OCI-LY1 (cell line): Measurements from ENCODE around the gene LIPT2.

Experiments
- H2AFZ ChIP-seq: fragments of 200-600 bp; sonication (generic), shearing (Covaris generic); 2 replicates; pipeline ENCODE4 v1.6.0; 2014; ENCODE audit warnings: antibody characterized with exemption, mild to moderate bottlenecking, low read length
- H3F3A ChIP-seq: fragments of 200-600 bp; sonication (generic), shearing (Covaris generic); 2 replicates; pipeline ENCODE4 v1.6.0; 2014; ENCODE audit warnings: mild to moderate bottlenecking, antibody characterized with exemption, low read length, moderate library complexity; ENCODE audit not compliant: insufficient read depth
- H3K27ac ChIP-seq: fragments of 200-600 bp; sonication (generic); 2 replicates; pipeline ENCODE4 v1.5.1; 2014; ENCODE audit warnings: low read length, mixed run types, mild to moderate bottlenecking, low read depth; ENCODE audit not compliant: poor library complexity, severe bottlenecking
- H3K27me3 ChIP-seq: fragments of 200-600 bp; sonication (generic); 2 replicates; pipeline ENCODE4 v1.6.0; 2014; ENCODE audit warnings: antibody characterized with exemption, mild to moderate bottlenecking, low read length, moderate library complexity; ENCODE audit not compliant: insufficient read depth
- H3K36me3 ChIP-seq: fragments of 200-600 bp; sonication (generic); 2 replicates; pipeline ENCODE4 v1.6.1; 2014; ENCODE audit warnings: mild to moderate bottlenecking, antibody characterized with exemption, low read length, moderate library complexity, mixed read lengths; ENCODE audit not compliant: insufficient read depth
- H3K4me1 ChIP-seq: fragments of 200-600 bp; sonication (generic); 2 replicates; pipeline ENCODE4 v1.5.1; 2014; ENCODE audit warnings: mild to moderate bottlenecking, low read length, moderate library complexity; ENCODE audit not compliant: insufficient read depth, severe bottlenecking
- H3K4me2 ChIP-seq: fragments of 200-600 bp; sonication (generic), shearing (Covaris generic); 2 replicates; pipeline ENCODE4 v1.6.1; 2014; ENCODE audit warnings: low read length
- H3K4me3 ChIP-seq: fragments of 200-600 bp; sonication (generic); 2 replicates; pipeline ENCODE4 v1.5.1; 2014; ENCODE audit warnings: low read length, low read depth, mild to moderate bottlenecking, mixed read lengths; ENCODE audit not compliant: poor library complexity, severe bottlenecking
- H3K79me2 ChIP-seq: fragments of 200-600 bp; shearing (Covaris generic); 2 replicates; pipeline ENCODE4 v1.6.1; 2016; ENCODE audit warnings: mixed run types, low read length, mixed read lengths; ENCODE audit not compliant: insufficient read depth
- H3K9ac ChIP-seq: fragments of 200-600 bp; sonication (generic), shearing (Covaris generic); 2 replicates; pipeline ENCODE4 v1.6.1; 2014; ENCODE audit warnings: mild to moderate bottlenecking, low read length, mixed read lengths
- H3K9me2 ChIP-seq: fragments of 200-600 bp; sonication (generic), shearing (Covaris generic); 2 replicates; pipeline ENCODE4 v1.6.1; 2014; ENCODE audit warnings: low read depth, mild to moderate bottlenecking, low read length, mixed read lengths
- H3K9me3 ChIP-seq: fragments of 200-600 bp; shearing (Covaris generic); 2 replicates; pipeline ENCODE4 v1.6.1; 2014; ENCODE audit warnings: low read length, mixed read lengths
- H4K20me1 ChIP-seq: fragments of 200-600 bp; sonication (generic), shearing (Covaris generic); 2 replicates; pipeline ENCODE4 v1.6.0; 2016; ENCODE audit warnings: mild to moderate bottlenecking, low read length; ENCODE audit not compliant: insufficient read depth
- CTCF ChIP-seq: fragments of 200-600 bp; sonication (generic), shearing (Covaris generic); IDR thresholded peaks from 2 replicates; pipeline ENCODE4 v1.5.1; 2017; ENCODE audit warnings: mild to moderate bottlenecking, antibody characterized with exemption, low read length, moderate library complexity, mixed read lengths
- EZH2 ChIP-seq: fragments of 200-600 bp; sonication (generic), shearing (Covaris generic); IDR thresholded peaks from 2 replicates; pipeline ENCODE4 v1.8.0; 2017; ENCODE audit warnings: borderline replicate concordance, mixed run types, mild to moderate bottlenecking, antibody characterized with exemption, low read length, moderate library complexity, mixed read lengths

The LIPT2 gene

DNA sequence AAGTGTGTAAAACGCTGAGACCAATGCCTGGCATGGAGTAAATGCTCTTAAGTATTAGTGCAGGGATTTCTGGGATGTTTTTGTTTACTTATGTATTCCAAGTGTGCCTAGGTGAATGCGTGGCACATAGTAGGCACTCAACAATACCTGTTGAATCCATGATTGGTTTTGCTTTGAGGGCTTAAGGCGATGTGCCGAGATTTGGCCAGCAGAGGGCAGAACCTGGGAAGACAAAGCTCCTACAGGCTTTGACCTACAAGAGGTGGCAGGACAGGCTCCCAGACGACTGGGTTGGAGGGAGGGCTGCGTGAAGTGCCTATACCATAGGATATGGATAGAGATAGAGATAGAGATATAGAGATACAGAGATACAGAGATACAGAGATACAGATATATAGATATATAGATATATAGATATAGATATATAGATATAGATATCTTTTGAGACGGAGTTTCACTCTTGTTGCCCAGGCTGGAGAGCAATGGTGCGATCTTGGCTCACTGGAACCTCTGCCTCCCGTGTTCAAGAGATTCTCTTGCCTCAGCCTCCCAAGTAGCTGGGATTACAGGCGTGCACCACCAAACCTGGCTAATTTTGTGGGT, 40.0 kb downstream of the LIPT2 start:
- no peak overlapping the region for H2AFZ ChIP-seq

DNA sequence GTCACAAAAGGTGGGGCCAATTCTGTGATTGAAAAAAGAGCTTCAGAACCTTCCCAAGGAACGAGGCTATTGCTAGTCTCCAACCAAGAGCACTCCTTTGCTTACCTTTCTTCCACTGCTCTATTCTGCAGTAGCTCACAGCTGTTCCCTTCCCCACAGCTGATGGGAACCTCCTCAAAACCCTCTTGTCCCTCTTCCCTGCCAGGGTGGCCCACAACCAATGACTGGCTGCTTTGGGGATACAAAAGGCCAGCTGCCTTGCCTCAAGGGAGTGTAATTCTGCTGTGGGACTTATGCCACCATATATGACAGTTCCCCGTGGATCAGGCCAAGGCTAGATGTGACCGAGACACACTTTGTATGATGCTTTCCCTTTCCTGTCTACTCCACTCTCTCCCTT, 41.2 kb downstream of the LIPT2 start:
- no peaks in the 10 kb centered on the region for H3K27me3 ChIP-seq
- no peaks in the 10 kb centered on the region for H3K36me3 ChIP-seq
- TF ChIP-seq CTCF, result no peak
- TF ChIP-seq EZH2, result no peak
- no peak overlapping the region for H3K4me2 ChIP-seq
- no peak overlapping the region for H2AFZ ChIP-seq
- H3K27ac ChIP-seq, result no peak overlapping the region
- no peaks in the 10 kb centered on the region for H3K79me2 ChIP-seq
- H3K9ac ChIP-seq, result no peak overlapping the region
- no peaks in the 10 kb centered on the region for H3F3A ChIP-seq
- no peaks in the 10 kb centered on the region for H4K20me1 ChIP-seq
- H3K9me3 ChIP-seq, result no peaks in the 10 kb centered on the region
- H3K4me3 ChIP-seq, result no peak overlapping the region
- H3K9me2 ChIP-seq, result no peaks in the 10 kb centered on the region
- H3K4me1 ChIP-seq, result no peaks in the 10 kb centered on the region

More for the DNA sequence above, 40.0 kb downstream of the LIPT2 start:
- TF ChIP-seq EZH2 (no peak), CTCF (peak; percentile 76; the same call in 1 of the 2 replicates)
- Histone ChIP-seq H3K27ac (no peak overlapping the region), H3K36me3 (no peaks in the 10 kb centered on the region), H3K27me3 (no peaks in the 10 kb centered on the region), H3K9me3 (no peaks in the 10 kb centered on the region), H3K4me3 (no peak overlapping the region), H3K9me2 (no peaks in the 10 kb centered on the region), H3F3A (no peaks in the 10 kb centered on the region), H3K9ac (no peak overlapping the region), H3K79me2 (no peaks in the 10 kb centered on the region), H3K4me1 (no peaks in the 10 kb centered on the region), H4K20me1 (no peaks in the 10 kb centered on the region), H3K4me2 (no peak overlapping the region)

- no peaks in the 10 kb centered on the region for H3K36me3 ChIP-seq
- no peak overlapping the region for H3K9ac ChIP-seq
- H2AFZ ChIP-seq, result no peak overlapping the region
- H3K27me3 ChIP-seq, result no peaks in the 10 kb centered on the region
- H3K27ac ChIP-seq, result no peak overlapping the region
- TF ChIP-seq EZH2 (no peak), CTCF (no peak)
- no peaks in the 10 kb centered on the region for H4K20me1 ChIP-seq
- no peaks in the 10 kb centered on the region for H3K9me2 ChIP-seq
- no peak overlapping the region for H3K4me2 ChIP-seq
- H3K9me3 ChIP-seq, result no peaks in the 10 kb centered on the region
- H3K4me3 ChIP-seq, result no peak overlapping the region
- H3F3A ChIP-seq, result no peaks in the 10 kb centered on the region
- H3K79me2 ChIP-seq, result no peaks in the 10 kb centered on the region
- H3K4me1 ChIP-seq, result no peaks in the 10 kb centered on the region
Measured at GRCh38 chr11:74450318-74450717, 43.2 kb downstream of the LIPT2 start.
